ENCODE results near the gene SYNM. TPM values are rescaled to one million over a fixed set of nuclear protein-coding genes. Genes with fewer than 3 reads are reported as not detected.
"Not testable (repeated sequence)": the region's sequence is repeated elsewhere in the genome, so short reads cannot be mapped to it uniquely, and the experiment has no call there.

The SYNM gene
- total and polyA plus RNA-seq, 2 donors = 3.4 to 10.5 TPM

DNA sequence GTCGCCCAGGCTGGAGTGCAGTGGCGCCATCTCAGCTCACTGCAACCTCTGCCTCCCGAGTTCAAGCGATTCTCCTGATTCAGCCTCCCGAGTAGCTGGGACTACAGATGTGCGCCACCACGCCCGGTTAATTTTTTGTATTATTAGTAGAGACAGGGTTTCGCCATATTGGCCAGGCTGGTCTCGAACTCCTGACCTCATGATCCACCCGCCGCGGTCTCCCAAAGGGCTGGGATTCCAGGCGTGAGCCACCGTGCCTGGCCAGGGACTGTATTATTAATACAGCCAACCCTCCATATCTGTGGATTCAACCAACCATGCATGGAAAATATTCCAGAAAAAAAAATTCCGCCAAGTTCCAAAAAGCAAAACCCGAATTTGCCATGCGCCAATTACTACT, 44.7 kb upstream of the SYNM start:
- H3K27me3 ChIP-seq (ENCODE audit: control insufficient read depth in 2 of 2, insufficient read depth in 1 of 2, low read length in 1 of 2); H3K36me3 ChIP-seq (ENCODE audit: control insufficient read depth in 2 of 2, insufficient read depth in 2 of 2, low read length in 1 of 2); DNase-seq (ENCODE audit: low read depth in 6 of 9, low spot score in 9 of 9); H3K27ac ChIP-seq (ENCODE audit: low read depth in 1 of 2, low read length in 1 of 2); H3K9me3 ChIP-seq (ENCODE audit: control insufficient read depth in 2 of 2, insufficient read depth in 1 of 2, low read length in 1 of 2); H3K4me3 ChIP-seq (ENCODE audit: low read length in 2 of 2): not testable (repeated sequence)
- WGBS = 98% methylated on average over 18 of the region's 18 CpGs
- peaks cover 8 to 24% of the 10 kb centered on the region in 2 donors for H3K4me1 ChIP-seq (ENCODE audit: control insufficient read depth in 2 of 2, insufficient read depth in 2 of 2, low read length in 2 of 2)

- Histone ChIP-seq H3K27me3 (ENCODE audit: control insufficient read depth in 2 of 2, insufficient read depth in 1 of 2, low read length in 1 of 2) (peaks cover 0 to 8% of the 10 kb centered on the region in 2 donors), H3K9me3 (ENCODE audit: control insufficient read depth in 2 of 2, insufficient read depth in 1 of 2, low read length in 1 of 2) (no peaks in the 10 kb centered on the region), H3K36me3 (ENCODE audit: control insufficient read depth in 2 of 2, insufficient read depth in 2 of 2, low read length in 1 of 2) (no peaks in the 10 kb centered on the region), H3K27ac (ENCODE audit: low read depth in 1 of 2, low read length in 1 of 2) (no peak overlapping the region), H3K4me1 (ENCODE audit: control insufficient read depth in 2 of 2, insufficient read depth in 2 of 2, low read length in 2 of 2) (peaks cover 8 to 18% of the 10 kb centered on the region in 2 donors), H3K4me3 (ENCODE audit: low read length in 2 of 2) (no peak overlapping the region)
- DNase-seq (ENCODE audit: low read depth in 6 of 9, low spot score in 9 of 9) = no peak
- WGBS = 89% methylated on average over 5 of the region's 5 CpGs
Observed at GRCh38 chr15:99062226-99062625, 42.7 kb upstream of the SYNM start.

DNA sequence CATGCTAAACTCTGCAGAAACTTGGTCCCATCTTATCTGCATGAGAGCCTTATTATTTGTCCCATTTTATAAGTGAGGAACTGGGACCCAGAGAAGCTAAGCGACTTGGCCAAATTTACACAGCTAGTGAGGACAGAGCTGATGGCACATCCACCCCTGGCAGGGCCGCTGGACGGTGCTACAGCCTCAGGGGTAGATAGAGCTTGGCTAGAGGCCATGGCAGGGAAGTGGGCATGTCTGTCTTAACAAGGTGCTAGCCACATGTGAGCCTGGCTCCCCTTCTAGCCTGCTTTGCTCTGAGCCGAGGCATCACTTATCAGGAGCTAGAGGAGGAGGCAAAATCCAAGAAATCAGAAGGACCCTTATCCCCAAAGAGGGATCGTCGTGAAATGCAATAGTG, 36.7 kb upstream of the SYNM start:
- 79% methylated on average over 6 of the region's 6 CpGs for WGBS
- H3K4me3 ChIP-seq (ENCODE audit: low read length in 2 of 2) = no peak overlapping the region
- H3K27ac ChIP-seq (ENCODE audit: low read depth in 1 of 2, low read length in 1 of 2) = no peak overlapping the region
- H3K9me3 ChIP-seq (ENCODE audit: control insufficient read depth in 2 of 2, insufficient read depth in 1 of 2, low read length in 1 of 2) = no peaks in the 10 kb centered on the region
- H3K27me3 ChIP-seq (ENCODE audit: control insufficient read depth in 2 of 2, insufficient read depth in 1 of 2, low read length in 1 of 2) = no peaks in the 10 kb centered on the region
- no peaks in the 10 kb centered on the region for H3K4me1 ChIP-seq (ENCODE audit: control insufficient read depth in 2 of 2, insufficient read depth in 2 of 2, low read length in 2 of 2)
- no peak for DNase-seq (ENCODE audit: low read depth in 6 of 9, low spot score in 9 of 9)
- no peaks in the 10 kb centered on the region for H3K36me3 ChIP-seq (ENCODE audit: control insufficient read depth in 2 of 2, insufficient read depth in 2 of 2, low read length in 1 of 2)

- Histone ChIP-seq H3K4me3 (ENCODE audit: low read length in 2 of 2) (no peak overlapping the region), H3K36me3 (ENCODE audit: control insufficient read depth in 2 of 2, insufficient read depth in 2 of 2, low read length in 1 of 2) (no peaks in the 10 kb centered on the region), H3K27ac (ENCODE audit: low read depth in 1 of 2, low read length in 1 of 2) (no peak overlapping the region), H3K4me1 (ENCODE audit: control insufficient read depth in 2 of 2, insufficient read depth in 2 of 2, low read length in 2 of 2) (peaks cover 3 to 4% of the 10 kb centered on the region in 2 donors), H3K27me3 (ENCODE audit: control insufficient read depth in 2 of 2, insufficient read depth in 1 of 2, low read length in 1 of 2) (no peaks in the 10 kb centered on the region), H3K9me3 (ENCODE audit: control insufficient read depth in 2 of 2, insufficient read depth in 1 of 2, low read length in 1 of 2) (no peaks in the 10 kb centered on the region)
- WGBS = 94% methylated on average over 5 of the region's 5 CpGs
- no peak for DNase-seq (ENCODE audit: low read depth in 6 of 9, low spot score in 9 of 9)
Observed at GRCh38 chr15:99070208-99070607, 34.7 kb upstream of the SYNM start.

GRCh38 chr15:99071091-99071680, 33.7 kb upstream of the SYNM start:
- no peaks in the 10 kb centered on the region for H3K36me3 ChIP-seq (ENCODE audit: control insufficient read depth in 2 of 2, insufficient read depth in 2 of 2, low read length in 1 of 2)
- no peak overlapping the region for H3K27ac ChIP-seq (ENCODE audit: low read depth in 1 of 2, low read length in 1 of 2)
- 92% methylated on average over 10 of the region's 10 CpGs for WGBS
- H3K27me3 ChIP-seq (ENCODE audit: control insufficient read depth in 2 of 2, insufficient read depth in 1 of 2, low read length in 1 of 2) = no peaks in the 10 kb centered on the region
- H3K9me3 ChIP-seq (ENCODE audit: control insufficient read depth in 2 of 2, insufficient read depth in 1 of 2, low read length in 1 of 2) = no peaks in the 10 kb centered on the region
- H3K4me3 ChIP-seq (ENCODE audit: low read length in 2 of 2) = no peak overlapping the region
- H3K4me1 ChIP-seq (ENCODE audit: control insufficient read depth in 2 of 2, insufficient read depth in 2 of 2, low read length in 2 of 2) = peaks cover 3 to 4% of the 10 kb centered on the region in 2 donors
- DNase-seq (ENCODE audit: low read depth in 6 of 9, low spot score in 9 of 9) = no peak

DNA sequence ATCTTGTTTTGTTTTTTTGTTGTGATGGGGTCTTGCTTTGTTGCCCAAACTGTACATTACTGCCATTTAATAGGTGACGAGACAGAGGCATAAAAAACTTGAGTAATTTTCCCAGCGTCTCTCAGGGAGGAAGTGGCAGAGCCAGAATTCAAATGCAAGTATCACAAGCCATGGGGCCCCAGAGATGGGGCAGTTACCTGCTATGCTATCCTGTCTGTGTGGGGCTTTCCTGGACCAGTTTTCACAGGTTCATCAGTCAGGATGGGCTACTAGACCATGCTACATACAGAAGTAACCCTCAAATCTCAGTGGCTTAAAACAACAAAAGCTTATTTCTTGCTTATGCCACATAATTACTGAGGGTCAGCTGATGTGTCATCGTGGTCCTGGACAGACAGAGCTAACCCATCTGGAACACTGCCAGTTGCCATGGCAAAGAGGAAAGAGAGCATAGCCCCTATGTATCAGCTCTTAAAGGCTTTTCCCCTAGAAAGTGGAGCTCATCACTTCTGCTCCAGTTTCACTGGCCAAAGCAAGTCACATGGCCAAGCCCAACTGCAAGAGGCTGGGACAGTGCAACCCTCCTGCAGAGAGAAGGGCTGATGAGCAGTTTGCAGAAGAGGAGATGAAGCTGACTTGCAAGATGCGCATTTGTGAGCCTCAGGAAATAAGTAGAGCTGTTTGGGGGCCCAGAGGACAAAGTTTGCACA, 31.7 kb upstream of the SYNM start:
- no peaks in the 10 kb centered on the region for H3K9me3 ChIP-seq (ENCODE audit: control insufficient read depth in 2 of 2, insufficient read depth in 1 of 2, low read length in 1 of 2)
- H3K4me3 ChIP-seq (ENCODE audit: low read length in 2 of 2) = no peak overlapping the region
- DNase-seq (ENCODE audit: low read depth in 6 of 9, low spot score in 9 of 9) = no peak
- H3K27me3 ChIP-seq (ENCODE audit: control insufficient read depth in 2 of 2, insufficient read depth in 1 of 2, low read length in 1 of 2) = no peaks in the 10 kb centered on the region
- H3K4me1 ChIP-seq (ENCODE audit: control insufficient read depth in 2 of 2, insufficient read depth in 2 of 2, low read length in 2 of 2) = peaks cover 3 to 7% of the 10 kb centered on the region in 2 donors
- H3K36me3 ChIP-seq (ENCODE audit: control insufficient read depth in 2 of 2, insufficient read depth in 2 of 2, low read length in 1 of 2) = no peaks in the 10 kb centered on the region
- WGBS = 85% methylated on average over 4 of the region's 4 CpGs
- no peak overlapping the region for H3K27ac ChIP-seq (ENCODE audit: low read depth in 1 of 2, low read length in 1 of 2)

DNA sequence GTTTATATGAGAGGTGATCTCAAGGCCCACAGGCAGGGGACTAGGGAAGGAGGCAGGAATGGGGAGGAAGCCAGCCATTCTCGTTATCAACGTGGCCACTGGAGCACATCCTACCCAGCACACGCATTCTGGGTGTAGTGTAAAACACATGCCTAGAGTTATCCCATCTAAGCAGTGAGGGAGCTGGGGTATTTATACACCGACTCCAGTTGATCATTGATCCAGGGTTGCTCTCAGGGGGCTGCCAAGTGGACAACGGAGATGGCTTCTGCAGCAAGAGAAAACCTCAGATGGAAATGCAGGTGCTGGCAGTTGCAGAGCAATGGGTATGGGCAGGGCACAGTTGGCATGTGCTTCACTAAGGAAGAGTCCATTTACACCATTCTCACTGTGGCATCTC, 30.4 kb upstream of the SYNM start:
- H3K36me3 ChIP-seq (ENCODE audit: control insufficient read depth in 2 of 2, insufficient read depth in 2 of 2, low read length in 1 of 2) = no peaks in the 10 kb centered on the region
- DNase-seq (ENCODE audit: low read depth in 6 of 9, low spot score in 9 of 9) = no peak
- H3K27me3 ChIP-seq (ENCODE audit: control insufficient read depth in 2 of 2, insufficient read depth in 1 of 2, low read length in 1 of 2) = no peaks in the 10 kb centered on the region
- H3K4me1 ChIP-seq (ENCODE audit: control insufficient read depth in 2 of 2, insufficient read depth in 2 of 2, low read length in 2 of 2) = peaks cover 3 to 7% of the 10 kb centered on the region in 2 donors
- no peaks in the 10 kb centered on the region for H3K9me3 ChIP-seq (ENCODE audit: control insufficient read depth in 2 of 2, insufficient read depth in 1 of 2, low read length in 1 of 2)
- WGBS = 87% methylated on average over 5 of the region's 5 CpGs
- no peak overlapping the region for H3K4me3 ChIP-seq (ENCODE audit: low read length in 2 of 2)
- H3K27ac ChIP-seq (ENCODE audit: low read depth in 1 of 2, low read length in 1 of 2) = no peak overlapping the region

DNA sequence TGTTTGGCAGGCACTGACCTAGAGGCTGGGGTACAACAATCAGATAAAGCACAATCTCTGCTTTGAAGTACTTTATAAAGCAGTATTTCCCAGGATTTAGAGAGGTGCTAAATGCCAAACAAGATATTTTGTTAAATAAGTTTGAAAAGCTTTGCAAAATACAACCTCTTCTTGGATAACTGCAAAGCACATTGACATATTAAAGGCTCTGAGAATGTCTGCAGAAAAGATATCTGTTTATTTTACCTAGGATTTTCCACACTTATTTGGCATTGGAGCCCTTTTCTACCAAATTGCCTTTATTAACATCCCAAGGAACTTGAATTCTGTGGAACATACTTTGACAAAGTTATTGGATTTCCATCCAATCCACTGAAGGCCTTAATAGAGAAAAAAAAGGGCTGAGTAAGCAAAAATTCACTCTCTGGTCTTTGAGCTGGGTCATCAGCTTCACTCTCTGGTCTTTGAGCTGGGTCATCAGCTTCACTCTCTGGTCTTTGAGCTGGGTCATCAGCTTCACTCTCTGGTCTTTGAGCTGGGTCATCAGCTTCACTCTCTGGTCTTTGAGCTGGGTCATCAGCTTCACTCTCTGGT, 29.7 kb upstream of the SYNM start:
- H3K27me3 ChIP-seq (ENCODE audit: control insufficient read depth in 2 of 2, insufficient read depth in 1 of 2, low read length in 1 of 2); DNase-seq (ENCODE audit: low read depth in 6 of 9, low spot score in 9 of 9); H3K9me3 ChIP-seq (ENCODE audit: control insufficient read depth in 2 of 2, insufficient read depth in 1 of 2, low read length in 1 of 2); H3K4me3 ChIP-seq (ENCODE audit: low read length in 2 of 2); H3K27ac ChIP-seq (ENCODE audit: low read depth in 1 of 2, low read length in 1 of 2); H3K4me1 ChIP-seq (ENCODE audit: control insufficient read depth in 2 of 2, insufficient read depth in 2 of 2, low read length in 2 of 2); H3K36me3 ChIP-seq (ENCODE audit: control insufficient read depth in 2 of 2, insufficient read depth in 2 of 2, low read length in 1 of 2): not testable (repeated sequence)

DNA sequence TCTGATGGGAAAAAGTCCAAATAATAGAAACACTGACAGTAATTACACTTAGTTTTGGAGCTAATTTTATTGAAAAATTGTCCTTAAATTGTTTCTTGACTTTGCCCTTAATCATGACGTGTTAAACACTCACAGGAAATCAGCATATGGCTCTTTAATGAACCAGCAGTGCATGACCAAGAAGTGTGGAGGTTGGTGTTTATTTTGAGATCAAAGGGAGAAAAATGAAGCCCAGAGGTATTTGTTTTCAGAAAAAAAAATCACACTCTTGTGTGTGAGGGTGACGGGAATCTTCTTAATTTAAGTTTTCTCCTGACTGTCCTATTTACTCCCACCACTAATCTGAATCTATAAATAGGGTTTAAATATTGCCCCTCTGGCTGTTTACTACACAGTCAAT, 28.8 kb upstream of the SYNM start:
- Histone ChIP-seq H3K9me3 (ENCODE audit: control insufficient read depth in 2 of 2, insufficient read depth in 1 of 2, low read length in 1 of 2) (no peaks in the 10 kb centered on the region), H3K4me3 (ENCODE audit: low read length in 2 of 2) (peak overlapping the region in 1 of 2 donors; percentile 53), H3K27ac (ENCODE audit: low read depth in 1 of 2, low read length in 1 of 2) (no peak overlapping the region), H3K4me1 (ENCODE audit: control insufficient read depth in 2 of 2, insufficient read depth in 2 of 2, low read length in 2 of 2) (peaks cover 3 to 7% of the 10 kb centered on the region in 2 donors), H3K27me3 (ENCODE audit: control insufficient read depth in 2 of 2, insufficient read depth in 1 of 2, low read length in 1 of 2) (no peaks in the 10 kb centered on the region), H3K36me3 (ENCODE audit: control insufficient read depth in 2 of 2, insufficient read depth in 2 of 2, low read length in 1 of 2) (no peaks in the 10 kb centered on the region)
- DNase-seq (ENCODE audit: low read depth in 6 of 9, low spot score in 9 of 9) = peak in 1 of 9 donors; percentile 31
- 49% methylated on average over 2 of the region's 2 CpGs for WGBS

Measured in thymus (tissue), 11 donors.